ENCODE results near the gene FXYD7. TPM values are rescaled to one million over a fixed set of nuclear protein-coding genes. Genes with fewer than 3 reads are reported as not detected.
A peak's percentile ranks its signal among the peaks of the same experiment; 100 is the strongest.

The FXYD7 gene
- polyA plus RNA-seq, 3 donors = 0.16 TPM; not detected in 2

GRCh38 chr19:35135389-35135909 is 7.6 kb upstream of the FXYD7 start:
- Histone ChIP-seq H3K4me3 (replicated peaks in 1 of 3; ENCODE audit: low read depth in 2 of 3, low read length in 3 of 3) (no peak overlapping the region), H3K27me3 (ENCODE audit: control insufficient read depth in 2 of 2, insufficient read depth in 2 of 2, low read length in 2 of 2) (no peaks in the 10 kb centered on the region), H2AFZ (ENCODE audit: insufficient read depth, low read depth, low read length, poor library complexity, severe bottlenecking) (no peak overlapping the region), H3K9me3 (replicated peaks in 1 of 2; ENCODE audit: control insufficient read depth in 1 of 2, insufficient read depth in 1 of 2, low read length in 2 of 2) (no peaks in the 10 kb centered on the region), H3K36me3 (replicated peaks in 1 of 2; ENCODE audit: control insufficient read depth in 1 of 2, insufficient read depth in 2 of 2, low read length in 2 of 2) (no peaks in the 10 kb centered on the region), H3K4me1 (ENCODE audit: control insufficient read depth in 1 of 2, insufficient read depth in 2 of 2, low read length in 2 of 2) (peaks cover 26% of the 10 kb centered on the region in 2 donors), H3K79me2 (ENCODE audit: insufficient read depth, low read length) (no peaks in the 10 kb centered on the region), H3K4me2 (replicated peaks; ENCODE audit: extremely low read depth, low read length, poor library complexity, severe bottlenecking) (no peak overlapping the region), H3K9ac (ENCODE audit: insufficient read depth, low read length, poor library complexity, severe bottlenecking) (no peak overlapping the region), H4K20me1 (ENCODE audit: insufficient read depth, low read length) (no peaks in the 10 kb centered on the region), H3K27ac (ENCODE audit: low read depth in 1 of 2, low read length in 2 of 2) (no peak overlapping the region)
- peaks cover 0 to 3% (median 0%) of the 10 kb centered on the region in 7 donors for H3K9me3 Mint-ChIP-seq
- peak; percentile 62 to 72 (median 66) for DNase-seq
- no peak overlapping the region for H3K27ac Mint-ChIP-seq
- no CpG with 5 or more reads among the region's 7 CpGs for WGBS (ENCODE audit: insufficient coverage)
- H3K4me3 Mint-ChIP-seq = no peak overlapping the region
- no peaks in the 10 kb centered on the region for H3K36me3 Mint-ChIP-seq
- intact Hi-C loops (cut with micrococcal nuclease) = loop anchor here (5.0 to 10.0 kb wide), 2 partner anchors 68 to 161 kb away; no protein-coding TSS in a partner anchor
- peaks cover 25% of the 10 kb centered on the region for H3K4me1 Mint-ChIP-seq
- TF ChIP-seq CTCF (IDR thresholded peaks at IDR 0.05) = peak; percentile 94
- peaks cover 1 to 9% (median 2%) of the 10 kb centered on the region in 3 donors for H3K27me3 Mint-ChIP-seq (ENCODE audit: low read depth in 3 of 3)

GRCh38 chr19:35136231-35136630 is 6.8 kb upstream of the FXYD7 start:
- Mint-ChIP-seq H3K27ac (peak overlapping the region in 1 of 7 donors; percentile 14), H3K27me3 (ENCODE audit: low read depth in 3 of 3) (peaks cover 1 to 11% (median 2%) of the 10 kb centered on the region in 3 donors), H3K4me3 (no peak overlapping the region), H3K9me3 (peaks cover 0 to 3% (median 0%) of the 10 kb centered on the region in 7 donors), H3K36me3 (no peaks in the 10 kb centered on the region), H3K4me1 (peaks cover 31% of the 10 kb centered on the region)
- intact Hi-C loops (cut with micrococcal nuclease) = loop anchor here (5.0 to 10.0 kb wide), 2 partner anchors 69 to 161 kb away; no protein-coding TSS in a partner anchor
- Histone ChIP-seq H3K79me2 (ENCODE audit: insufficient read depth, low read length) (no peaks in the 10 kb centered on the region), H3K27ac (ENCODE audit: low read depth in 1 of 2, low read length in 2 of 2) (no peak overlapping the region), H3K9me3 (replicated peaks in 1 of 2; ENCODE audit: control insufficient read depth in 1 of 2, insufficient read depth in 1 of 2, low read length in 2 of 2) (no peaks in the 10 kb centered on the region), H4K20me1 (ENCODE audit: insufficient read depth, low read length) (no peaks in the 10 kb centered on the region), H3K36me3 (replicated peaks in 1 of 2; ENCODE audit: control insufficient read depth in 1 of 2, insufficient read depth in 2 of 2, low read length in 2 of 2) (no peaks in the 10 kb centered on the region), H3K9ac (ENCODE audit: insufficient read depth, low read length, poor library complexity, severe bottlenecking) (no peak overlapping the region), H3K4me3 (replicated peaks in 1 of 3; ENCODE audit: low read depth in 2 of 3, low read length in 3 of 3) (no peak overlapping the region), H2AFZ (ENCODE audit: insufficient read depth, low read depth, low read length, poor library complexity, severe bottlenecking) (no peak overlapping the region), H3K27me3 (ENCODE audit: control insufficient read depth in 2 of 2, insufficient read depth in 2 of 2, low read length in 2 of 2) (no peaks in the 10 kb centered on the region), H3K4me1 (ENCODE audit: control insufficient read depth in 1 of 2, insufficient read depth in 2 of 2, low read length in 2 of 2) (peaks cover 32% of the 10 kb centered on the region in 2 donors), H3K4me2 (replicated peaks; ENCODE audit: extremely low read depth, low read length, poor library complexity, severe bottlenecking) (no peak overlapping the region)
- no peak for DNase-seq
- 92% methylated on average over 9 of the region's 11 CpGs for whole genome bisulfite sequencing (ENCODE audit: insufficient coverage)
- TF ChIP-seq CTCF (IDR thresholded peaks at IDR 0.05) = no peak

All from CD14-positive monocyte (primary cell).